Gastroesophageal sphincter (tissue), 3 donors: ENCODE results near the gene ASB10.

ENCODE experiments used
- CTCF ChIP-seq, 4 experiments: fragments of 200-600 bp in 2 of 4; fragments of 450-650 bp in 2 of 4; sonication (generic) in 1 of 4; IDR thresholded peaks; one replicate each; pipeline ENCODE4 v1.5.1; 2017 to 2019; ENCODE audit warnings: antibody characterized with exemption in 4 of 4, mild to moderate bottlenecking in 2 of 4, moderate library complexity in 2 of 4
- EP300 ChIP-seq: sonication (generic); formaldehyde crosslinking; IDR thresholded peaks from one replicate; pipeline ENCODE4 v1.6.1; 2017; ENCODE audit warnings: antibody characterized with exemption, mild to moderate bottlenecking
- POLR2A ChIP-seq, 2 donors: fragments of 450-650 bp; IDR thresholded peaks; one replicate each; pipeline ENCODE4 v1.6.1; 2017; ENCODE audit warnings: antibody characterized with exemption in 2 of 2, mild to moderate bottlenecking in 2 of 2, moderate library complexity in 1 of 2

GRCh38 chr7:151152643-151153513 lies 34.2 kb downstream of the ASB10 start:
- TF ChIP-seq CTCF (IDR thresholded peaks at IDR 0.05) (no peak), EP300 (no peak), POLR2A (IDR thresholded peaks at IDR 0.05) (no peak)
